GM19455 (cell line): ENCODE results near the gene TLX2.

Experiments used
- ATAC-seq: cut with Tn5 transposase; IDR thresholded peaks from one replicate; pipeline ENCODE4 v1.9.1; 2021; ENCODE audit not compliant: unreplicated experiment

Gene TLX2

DNA sequence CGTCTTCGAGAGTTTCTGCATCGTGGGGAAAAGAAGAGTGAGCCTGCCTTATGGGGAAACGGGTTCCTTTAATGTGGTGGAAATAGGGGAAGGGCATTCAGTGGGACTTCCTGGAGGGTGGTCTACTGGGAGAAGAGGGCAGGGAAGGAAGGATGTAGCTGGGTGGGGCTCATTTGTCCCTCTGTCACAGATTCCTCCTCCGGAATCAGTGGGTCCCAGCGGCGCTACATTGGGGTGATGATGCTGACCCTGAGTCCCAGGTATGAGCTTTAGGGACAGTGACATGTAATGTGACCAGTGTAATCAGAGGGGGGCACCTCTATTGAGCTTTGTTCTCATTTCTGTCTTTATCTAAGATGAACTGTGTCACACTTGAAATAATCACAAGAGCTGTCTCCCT, 17.4 kb downstream of the TLX2 start:
- ATAC-seq, result no peak

DNA sequence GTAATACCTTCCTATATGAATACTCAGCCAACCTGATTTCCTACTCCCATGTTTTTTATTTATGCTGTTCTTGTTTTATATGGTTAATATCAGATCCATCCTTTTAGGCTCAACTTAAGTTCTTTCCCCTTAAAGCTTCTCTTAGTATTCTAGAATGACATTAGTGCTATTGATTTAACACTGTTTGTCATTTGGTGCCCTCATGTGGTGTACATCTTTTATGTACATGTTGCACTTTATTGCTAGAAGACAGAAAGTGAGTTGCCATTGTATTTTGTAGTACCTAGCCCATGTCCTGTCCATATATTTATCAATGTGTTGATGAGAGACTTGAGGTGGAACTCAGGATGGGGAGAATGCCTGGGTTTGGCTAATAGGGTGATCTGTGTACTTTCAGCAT, 18.0 kb downstream of the TLX2 start:
- ATAC-seq, result no peak

DNA sequence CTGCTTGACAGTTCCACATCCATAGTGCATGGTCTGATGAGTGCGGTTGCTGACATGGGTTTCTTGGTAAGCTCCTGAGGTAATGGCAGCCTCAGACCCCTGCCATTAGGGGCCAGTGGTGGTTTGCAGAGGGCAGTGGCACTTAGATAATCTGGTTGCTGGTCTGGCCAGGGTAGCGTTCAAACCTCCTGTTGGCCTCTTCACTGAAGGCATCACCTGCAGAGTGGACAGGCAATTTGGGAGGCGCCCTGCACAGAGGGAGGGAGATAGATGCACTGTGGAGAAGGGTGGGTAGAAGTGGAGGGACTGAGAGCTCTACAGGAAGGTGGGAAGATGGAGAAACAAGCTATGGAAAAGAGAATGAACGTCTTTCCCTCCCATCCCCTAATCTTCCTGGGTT, 19.2 kb downstream of the TLX2 start:
- ATAC-seq, result no peak

DNA sequence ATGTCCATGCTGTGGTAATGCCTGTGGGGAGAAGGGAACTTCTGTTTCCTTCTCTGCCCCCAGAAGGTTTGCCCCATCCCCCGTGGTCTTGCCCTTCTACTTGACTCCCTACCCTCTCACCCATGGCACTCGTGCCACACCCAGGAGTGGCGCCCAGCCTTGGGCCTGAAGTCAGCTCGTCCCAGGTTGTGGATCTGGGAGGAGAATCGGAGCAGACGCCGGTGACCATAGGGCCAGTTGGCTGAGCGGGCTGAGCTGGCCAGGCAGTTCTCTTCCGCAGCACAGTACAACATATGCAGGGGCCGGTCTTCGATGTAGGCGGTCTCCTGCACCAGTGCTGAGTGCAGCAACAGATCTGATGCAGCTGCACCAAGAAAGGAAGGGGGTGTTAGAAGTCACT, 20.2 kb downstream of the TLX2 start:
- no peak for ATAC-seq

DNA sequence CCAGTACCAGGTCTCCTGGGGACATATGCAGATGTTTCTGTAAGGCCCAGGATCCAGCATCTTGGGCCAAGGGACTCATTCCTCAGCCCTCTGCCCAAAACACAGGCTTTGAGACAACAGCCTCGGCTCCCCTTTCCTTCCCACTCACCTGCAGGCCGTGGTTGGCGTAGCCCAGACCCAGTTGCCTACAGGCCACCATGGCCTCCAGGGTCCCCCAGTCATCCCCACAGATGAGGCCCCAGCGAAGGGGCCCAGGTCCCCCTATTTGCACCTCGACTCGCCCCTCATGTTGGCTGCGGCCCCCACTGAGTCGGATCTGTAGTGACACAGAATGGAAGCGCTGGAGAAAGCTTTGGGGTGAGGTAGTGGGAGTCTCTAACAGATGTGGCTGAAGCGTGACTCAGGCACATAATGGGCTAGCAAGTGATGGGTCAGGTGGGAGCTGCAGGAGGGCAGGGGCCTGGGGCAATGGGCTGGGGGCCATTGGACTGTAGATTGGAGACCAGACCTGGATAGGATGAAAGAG, 21.3 kb downstream of the TLX2 start:
- ATAC-seq, result no peak

DNA sequence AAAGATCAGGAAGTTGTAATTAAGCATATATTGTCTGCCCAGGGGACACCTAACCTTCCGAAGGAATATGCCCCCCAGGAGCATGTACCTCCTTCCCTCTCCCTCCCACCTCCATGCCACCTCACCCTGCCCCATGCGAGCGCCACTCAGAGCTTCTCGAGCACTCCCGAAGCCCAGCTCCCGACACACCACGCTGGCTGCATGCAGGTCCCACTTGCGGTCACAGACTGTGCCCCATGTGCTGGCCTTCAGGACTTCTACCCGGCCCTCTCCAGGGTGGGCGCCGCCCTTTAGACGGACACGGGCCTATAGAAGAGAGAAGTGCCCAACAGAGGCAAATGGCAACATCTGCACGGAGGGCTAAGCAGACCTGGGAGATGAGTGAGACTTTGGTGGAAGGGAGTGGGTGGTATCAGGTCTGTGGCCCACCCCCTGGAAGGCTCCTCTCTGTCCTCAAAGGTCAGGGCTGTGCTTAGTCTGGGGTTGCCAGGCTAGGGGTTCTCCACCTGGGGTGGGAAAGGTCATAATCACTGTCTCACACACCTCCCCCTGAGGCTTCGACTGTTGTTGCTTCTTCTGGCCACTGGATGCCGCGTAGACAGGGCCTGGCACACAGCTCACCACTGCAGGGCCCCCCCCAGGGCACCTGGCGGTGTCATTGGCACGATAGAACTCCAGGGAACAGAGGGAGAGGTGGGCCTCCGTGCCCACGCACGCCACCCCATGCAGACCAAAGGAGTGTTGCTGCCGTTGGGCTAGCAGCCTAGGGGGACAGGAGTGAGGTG, 22.1 kb downstream of the TLX2 start:
- ATAC-seq, result no peak

DNA sequence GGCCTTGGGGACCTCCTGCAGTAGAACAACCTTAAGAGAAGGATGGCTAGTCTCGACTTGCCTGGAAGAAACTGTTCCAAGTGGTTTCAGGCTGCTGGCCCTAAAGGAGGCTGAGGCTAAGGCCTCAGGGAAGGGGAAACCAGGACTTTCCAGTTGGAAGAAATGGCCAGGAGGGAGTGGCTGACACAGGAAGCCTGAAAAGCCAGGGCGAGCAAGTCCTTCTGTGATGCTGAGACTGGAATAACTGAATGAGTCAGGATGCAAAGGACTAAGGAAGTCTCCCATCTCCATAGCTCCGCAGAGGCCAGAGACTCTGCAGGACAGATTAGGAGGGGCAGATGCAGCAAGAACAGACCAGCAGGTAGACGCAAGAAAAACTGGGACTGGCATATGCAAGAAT, 22.9 kb downstream of the TLX2 start:
- no peak for ATAC-seq

DNA sequence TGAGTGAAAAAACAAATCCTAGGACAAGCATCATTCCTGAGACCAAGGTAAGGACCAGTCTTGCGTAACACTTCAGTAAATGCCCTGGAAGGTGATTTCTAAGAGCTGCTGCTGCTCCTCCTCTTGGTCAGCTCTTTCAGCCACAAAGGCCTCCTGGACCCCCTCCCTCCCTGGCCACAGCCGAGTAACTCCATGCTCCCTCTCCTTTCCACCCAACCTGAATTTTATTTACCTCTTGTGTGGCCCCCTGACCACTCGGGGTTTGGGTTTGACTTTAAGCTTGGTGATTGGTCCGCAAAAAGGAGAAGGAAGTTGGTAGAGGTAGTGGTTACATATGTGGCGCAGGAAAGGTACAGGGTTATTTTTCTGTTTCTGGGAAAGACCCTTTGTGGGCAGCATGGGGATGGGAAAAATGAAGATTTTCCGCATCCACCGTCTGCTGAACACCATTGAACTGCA, 24.7 kb downstream of the TLX2 start:
- no peak for ATAC-seq

DNA sequence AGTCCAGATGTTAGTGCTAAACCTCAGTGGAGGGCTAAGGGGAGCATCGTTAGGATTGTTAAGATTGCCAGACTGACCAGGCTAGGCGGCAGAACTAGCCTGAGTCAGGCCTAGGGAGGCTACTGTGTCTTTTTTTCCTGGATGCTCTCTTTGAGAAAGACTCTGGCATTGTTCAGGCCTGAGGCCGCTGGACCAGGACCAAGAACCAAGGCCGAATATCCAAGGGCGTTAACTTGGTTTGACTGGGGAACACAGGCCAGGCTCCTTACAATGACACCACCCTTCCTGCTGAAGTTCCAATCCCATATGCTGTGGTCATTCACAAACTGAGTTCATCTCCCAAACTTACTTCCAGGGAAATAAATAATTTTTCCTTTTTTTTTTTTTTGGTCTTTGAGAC, 26.0 kb downstream of the TLX2 start:
- no peak for ATAC-seq

DNA sequence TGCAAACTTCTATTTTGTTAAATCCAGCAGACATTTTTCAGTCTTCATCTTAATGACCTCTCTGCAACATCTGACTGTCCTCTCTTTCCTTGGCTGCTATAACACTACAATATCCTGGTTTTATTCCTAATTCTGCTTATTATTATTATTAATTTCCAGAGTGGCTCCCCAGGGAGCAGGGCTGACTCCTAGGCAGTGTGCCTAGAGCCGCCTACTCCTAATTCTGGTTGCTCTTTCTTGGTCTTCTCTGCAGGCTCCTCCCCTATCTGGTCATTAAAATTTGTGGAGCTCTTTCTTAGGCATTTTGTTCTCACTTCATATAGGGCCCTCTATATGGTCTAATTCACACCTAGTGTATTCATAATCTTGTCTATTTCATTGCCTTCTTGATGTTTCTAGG, 28.7 kb downstream of the TLX2 start:
- ATAC-seq, result no peak

DNA sequence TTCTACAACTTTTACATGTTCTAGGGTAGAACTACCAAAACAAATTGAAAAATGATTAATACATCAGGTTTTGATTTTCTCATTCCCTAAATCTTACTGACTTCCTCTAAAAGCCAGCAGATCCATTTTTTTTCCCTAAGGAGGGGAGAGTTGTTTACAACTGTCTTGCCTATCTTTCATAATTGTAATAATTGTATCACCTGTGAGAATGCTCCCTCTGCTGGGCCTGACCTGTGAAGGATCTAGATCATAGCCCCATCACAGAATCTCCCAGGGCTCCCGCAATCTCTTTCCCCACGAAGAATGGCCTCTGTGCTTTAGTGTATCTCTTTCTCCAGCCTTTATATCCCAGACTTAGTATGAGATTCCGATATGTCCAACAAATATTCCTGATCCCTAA, 30.4 kb downstream of the TLX2 start:
- ATAC-seq, result no peak

DNA sequence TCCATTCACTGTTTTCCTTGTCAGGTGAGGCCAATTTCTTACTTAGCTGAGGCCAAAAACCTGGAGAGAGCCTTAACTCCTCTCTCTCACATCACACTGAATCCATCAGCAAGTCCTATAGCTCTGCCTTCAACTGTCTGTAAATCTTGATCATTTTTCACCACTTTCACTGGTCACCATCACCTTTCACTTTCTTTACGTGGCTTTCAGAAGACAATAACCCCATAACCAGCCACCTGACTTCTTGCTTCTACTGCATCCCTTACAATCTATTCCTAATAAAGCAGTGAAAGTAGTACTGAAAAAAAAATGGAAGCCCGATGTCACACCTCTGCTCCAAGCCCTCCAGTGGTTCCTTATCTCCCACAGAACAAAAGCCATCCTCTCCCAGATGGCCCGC, 31.8 kb downstream of the TLX2 start:
- ATAC-seq, result no peak

DNA sequence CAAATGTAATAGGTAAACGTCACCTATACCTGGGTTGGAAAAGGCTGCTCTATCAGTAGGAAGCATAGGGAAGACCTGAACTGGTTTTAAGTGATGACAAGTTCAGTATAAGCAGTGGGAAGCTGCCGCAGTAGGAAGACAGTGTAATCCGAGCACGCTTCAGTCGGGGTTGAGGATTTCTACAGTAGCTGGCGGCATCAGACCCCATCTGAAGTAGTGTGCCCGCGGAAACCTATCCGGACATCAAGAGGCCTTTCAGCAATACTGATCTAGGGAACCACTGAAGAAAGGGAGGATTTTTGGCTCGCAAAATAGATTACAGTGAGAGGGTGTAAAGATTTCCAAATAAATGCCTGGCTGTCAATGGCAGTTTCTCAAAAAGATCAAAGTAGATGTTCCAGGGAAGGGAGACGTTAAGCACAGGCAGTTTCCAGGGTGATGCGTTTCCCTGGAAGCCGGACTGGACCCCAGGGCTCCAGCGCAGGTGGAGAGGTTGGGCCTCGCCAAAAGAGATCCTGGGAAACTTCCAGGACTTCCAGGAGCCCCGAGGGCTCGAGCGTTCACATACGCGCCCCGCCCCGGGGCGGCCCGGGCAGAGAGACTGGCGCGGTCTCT, 34.1 kb downstream of the TLX2 start:
- no peak for ATAC-seq

DNA sequence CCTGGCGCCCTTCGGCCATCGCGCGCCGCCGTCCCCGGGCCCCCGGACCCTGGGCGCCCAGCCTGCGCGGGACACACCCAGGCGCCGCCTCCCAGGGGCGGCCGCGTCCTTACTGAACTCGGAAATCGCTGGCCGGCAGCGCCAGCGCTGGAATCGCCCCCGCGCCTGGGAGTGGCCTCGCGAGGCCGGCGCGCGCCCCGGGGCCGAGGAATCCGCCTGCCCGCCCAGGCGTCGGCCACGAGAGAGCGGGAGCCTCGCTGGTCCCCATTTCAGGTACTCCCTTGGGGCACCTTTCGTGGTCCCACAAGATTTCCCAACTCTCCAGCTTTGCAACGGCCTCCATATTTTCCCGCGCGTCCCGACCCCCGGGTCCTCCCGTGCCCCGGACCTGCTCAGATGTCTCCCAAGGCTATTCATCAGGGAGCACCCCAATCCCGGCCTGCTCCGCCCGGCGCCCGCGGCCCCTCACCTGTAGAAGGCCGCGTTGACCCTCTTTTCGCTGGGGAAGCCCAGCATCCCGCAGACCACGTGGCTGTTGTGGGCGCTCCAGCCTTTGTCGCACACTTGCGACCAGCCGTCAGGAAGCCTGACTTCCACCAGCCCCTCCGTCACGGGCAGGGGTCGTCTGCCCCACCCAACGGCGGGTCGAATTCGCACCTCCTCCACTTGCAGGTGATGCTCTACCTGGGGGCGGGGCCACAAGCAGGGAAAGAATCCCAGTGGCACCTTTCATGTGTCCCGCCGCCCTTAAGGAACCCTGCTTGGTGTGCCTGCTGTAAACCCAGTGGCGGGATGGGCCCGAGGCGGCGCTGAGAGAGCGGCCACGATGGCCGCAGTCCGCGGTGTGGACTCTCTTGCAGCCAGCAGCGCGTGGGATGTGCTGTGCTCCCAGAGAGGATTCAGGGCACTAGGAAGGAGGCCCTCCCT, 34.9 kb downstream of the TLX2 start:
- ATAC-seq, result no peak

DNA sequence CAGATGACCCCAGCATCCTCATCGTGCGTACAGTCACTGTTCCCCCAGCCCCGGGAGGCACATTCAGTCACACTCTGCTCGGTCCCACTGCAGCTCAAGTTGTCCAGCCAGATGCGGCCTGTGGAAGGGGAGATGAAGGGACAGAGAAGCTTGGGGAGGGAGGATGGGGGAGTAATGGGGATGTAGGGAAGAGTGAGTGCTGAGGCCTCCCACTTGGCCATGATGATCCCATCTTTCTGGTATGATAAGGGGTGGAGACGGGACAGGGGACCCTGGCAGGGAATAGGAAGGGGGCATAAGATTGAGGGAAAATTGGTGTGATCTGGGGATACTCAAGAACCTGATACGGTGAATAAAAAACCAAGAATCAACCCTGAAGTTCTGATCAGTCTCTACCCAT, 36.0 kb downstream of the TLX2 start:
- ATAC-seq, result no peak

DNA sequence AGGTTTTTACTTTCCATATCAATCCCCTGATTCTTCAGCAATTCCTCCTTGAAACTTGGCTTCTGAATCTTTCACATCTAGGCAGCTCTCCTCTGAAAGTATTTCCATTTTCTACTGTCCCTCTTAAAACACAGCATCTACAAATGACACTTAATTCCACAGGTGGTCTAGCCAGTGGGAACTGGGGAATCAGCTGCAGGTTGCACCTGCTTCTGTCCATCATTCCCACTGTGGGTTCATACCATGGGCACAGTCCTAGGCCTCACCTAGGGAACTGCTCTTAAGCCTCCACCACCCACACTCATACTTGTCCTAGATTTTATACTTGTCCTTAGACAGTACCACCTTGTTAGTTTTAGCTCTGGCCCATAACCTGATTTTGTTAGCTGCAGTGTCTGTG, 37.3 kb downstream of the TLX2 start:
- no peak for ATAC-seq

DNA sequence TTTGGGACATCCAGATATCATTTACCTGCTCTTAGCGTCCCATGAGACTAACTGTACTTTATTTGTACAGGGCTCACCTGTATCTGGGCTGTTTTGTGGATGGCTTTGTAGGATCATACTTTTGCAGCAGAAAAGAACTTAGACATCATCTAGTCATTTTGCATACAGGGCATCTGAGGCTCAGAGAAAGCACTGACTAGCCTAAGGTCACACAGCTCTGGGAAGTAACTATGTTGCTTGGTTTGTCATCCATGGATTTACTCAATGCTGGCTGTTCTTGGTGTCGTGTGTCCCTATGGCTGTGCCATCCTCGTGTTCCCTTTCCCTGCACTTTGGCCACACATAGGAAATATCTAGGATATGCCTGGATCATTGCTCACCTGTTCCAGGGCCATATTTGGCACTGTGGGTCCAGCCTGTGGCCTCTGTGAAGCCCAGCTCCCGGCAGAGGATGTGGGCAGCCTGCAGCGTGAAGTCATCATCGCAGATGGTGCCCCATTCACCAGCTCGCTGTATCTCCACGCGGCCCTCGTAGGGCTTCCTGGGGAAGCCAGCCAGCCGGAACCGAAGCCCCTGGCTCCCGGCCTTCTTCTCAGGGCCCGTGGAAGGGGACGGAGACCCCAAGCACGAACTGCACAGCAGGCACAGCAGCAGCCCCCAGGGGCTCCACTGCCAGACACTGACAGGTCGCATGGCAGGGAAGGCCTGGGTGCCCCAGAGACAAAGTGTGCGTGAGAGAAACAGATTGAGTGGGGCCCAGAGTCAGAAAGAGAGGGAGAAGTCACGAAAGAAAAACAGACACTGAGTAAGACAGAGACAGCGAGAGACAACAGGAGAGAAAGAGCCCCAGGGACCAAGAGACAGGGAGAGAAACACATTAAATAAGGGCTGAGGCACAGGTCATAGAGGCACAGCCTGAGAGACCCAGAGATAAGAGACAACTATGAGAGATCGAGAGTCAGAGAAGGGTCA, 38.0 kb downstream of the TLX2 start:
- ATAC-seq, result no peak

DNA sequence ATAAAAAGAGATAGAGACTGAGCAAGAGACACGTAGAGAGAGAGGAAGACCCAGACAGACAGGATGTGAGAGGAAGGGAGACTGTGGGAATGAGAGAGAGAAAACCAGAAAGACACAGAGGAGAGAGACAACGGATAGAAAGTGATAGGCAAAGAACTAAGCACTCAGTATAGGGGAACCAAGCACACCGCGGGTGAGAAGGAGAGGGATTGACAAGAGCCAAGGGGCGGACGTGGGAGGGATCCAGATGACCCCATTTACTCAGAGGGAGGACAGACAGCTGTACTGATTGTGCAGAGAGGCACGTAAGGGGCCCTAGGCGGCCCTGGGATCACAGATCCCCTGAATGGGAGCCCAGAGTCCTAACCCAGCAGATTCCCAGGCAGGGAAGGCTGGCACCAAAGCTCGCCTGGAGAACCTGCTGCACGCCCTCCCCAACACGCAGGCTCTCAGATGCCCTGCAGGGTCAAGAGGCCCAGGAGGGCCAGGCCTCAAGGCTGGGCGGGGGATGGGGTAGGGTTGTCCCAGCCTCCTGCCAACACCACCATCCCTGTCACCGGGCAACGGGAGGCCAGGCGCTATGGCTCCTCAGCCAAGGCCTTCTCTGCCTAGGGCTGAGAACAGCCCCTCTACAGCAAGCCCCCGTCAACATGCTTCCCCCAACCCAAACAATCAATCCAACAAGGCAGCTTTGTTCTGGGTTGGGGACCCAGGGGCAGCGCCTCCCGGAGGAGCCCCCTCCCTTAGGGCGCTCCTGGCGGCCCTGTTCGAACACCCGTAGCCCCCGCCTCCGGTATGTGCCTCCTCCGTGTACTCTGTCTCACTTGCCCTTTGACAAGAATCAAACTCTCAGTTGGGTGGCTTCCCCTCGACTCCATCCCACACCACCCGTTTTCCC, 38.9 kb downstream of the TLX2 start:
- ATAC-seq, result no peak
